ENCODE measurements around the gene SYT1. TPM values are rescaled to one million over a fixed set of nuclear protein-coding genes. Genes with fewer than 3 reads are reported as not detected.
"Not testable (repeated sequence)": the region's sequence is repeated elsewhere in the genome, so short reads cannot be mapped to it uniquely, and the experiment has no call there.

SYT1 gene
- total RNA-seq, 4 donors from 2014 or later, result 4.1 to 10.0 (median 6.7) TPM

- H3K36me3 ChIP-seq, result no peaks in the 10 kb centered on the region
- no peaks in the 10 kb centered on the region for H3K4me1 ChIP-seq
- H3K27me3 ChIP-seq, result no peaks in the 10 kb centered on the region
- DNase-seq (ENCODE audit: extremely low spot score), result no peak
- no peak overlapping the region for H3K4me3 ChIP-seq
- intact Hi-C loops (cut with DNase I), result no loop called here
- no peaks in the 10 kb centered on the region for H3K9me3 ChIP-seq
- H3K27ac ChIP-seq (replicated peaks in 1 of 4), result no peak overlapping the region
- 95% methylated on average over 1 of the region's 1 CpG for WGBS
- TF ChIP-seq CTCF (IDR thresholded peaks at IDR 0.05) (no peak), POLR2AphosphoS5 (IDR thresholded peaks at IDR 0.05) (no peak), EP300 (IDR thresholded peaks at IDR 0.05) (no peak), POLR2A (IDR thresholded peaks at IDR 0.05; ENCODE audit: low read depth) (no peak)
Observed at GRCh38 chr12:79020106-79020505, 155.5 kb downstream of the SYT1 start.

- H3K36me3 ChIP-seq, result no peaks in the 10 kb centered on the region
- no peak for DNase-seq (ENCODE audit: extremely low spot score)
- H3K4me1 ChIP-seq, result no peaks in the 10 kb centered on the region
- intact Hi-C loops (cut with DNase I), result no loop called here
- H3K27me3 ChIP-seq, result no peaks in the 10 kb centered on the region
- no peak overlapping the region for H3K4me3 ChIP-seq
- no peaks in the 10 kb centered on the region for H3K9me3 ChIP-seq
- TF ChIP-seq POLR2AphosphoS5 (IDR thresholded peaks at IDR 0.05) (no peak), POLR2A (IDR thresholded peaks at IDR 0.05; ENCODE audit: low read depth) (no peak), EP300 (IDR thresholded peaks at IDR 0.05) (no peak), CTCF (IDR thresholded peaks at IDR 0.05) (no peak)
- no peak overlapping the region for H3K27ac ChIP-seq (replicated peaks in 1 of 4)
Observed at GRCh38 chr12:79021021-79021420, 156.4 kb downstream of the SYT1 start.

GRCh38 chr12:79023261-79023660 lies 158.7 kb downstream of the SYT1 start:
- 65% methylated on average over 1 of the region's 1 CpG for WGBS
- no peaks in the 10 kb centered on the region for H3K36me3 ChIP-seq
- no peaks in the 10 kb centered on the region for H3K9me3 ChIP-seq
- H3K27ac ChIP-seq (replicated peaks in 1 of 4), result no peak overlapping the region
- H3K4me1 ChIP-seq, result no peaks in the 10 kb centered on the region
- intact Hi-C loops (cut with DNase I), result no loop called here
- H3K4me3 ChIP-seq, result no peak overlapping the region
- no peaks in the 10 kb centered on the region for H3K27me3 ChIP-seq
- no peak for TF ChIP-seq EP300 (IDR thresholded peaks at IDR 0.05)
- DNase-seq (ENCODE audit: extremely low spot score), result no peak

GRCh38 chr12:79023784-79024183 lies 159.2 kb downstream of the SYT1 start:
- H3K36me3 ChIP-seq, result no peaks in the 10 kb centered on the region
- intact Hi-C loops (cut with DNase I), result no loop called here
- H3K4me1 ChIP-seq, result no peaks in the 10 kb centered on the region
- H3K4me3 ChIP-seq, result no peak overlapping the region
- H3K27ac ChIP-seq (replicated peaks in 1 of 4), result no peak overlapping the region
- TF ChIP-seq POLR2AphosphoS5 (IDR thresholded peaks at IDR 0.05) (no peak), EP300 (IDR thresholded peaks at IDR 0.05) (no peak), CTCF (IDR thresholded peaks at IDR 0.05) (no peak), POLR2A (IDR thresholded peaks at IDR 0.05; ENCODE audit: low read depth) (no peak)
- no peaks in the 10 kb centered on the region for H3K9me3 ChIP-seq
- WGBS, result 73% methylated on average over 2 of the region's 2 CpGs
- H3K27me3 ChIP-seq, result no peaks in the 10 kb centered on the region
- no peak for DNase-seq (ENCODE audit: extremely low spot score)

GRCh38 chr12:79033788-79034187 lies 169.2 kb downstream of the SYT1 start:
- Histone ChIP-seq H3K36me3 (no peaks in the 10 kb centered on the region), H3K4me3 (no peak overlapping the region), H3K27ac (replicated peaks in 1 of 4) (no peak overlapping the region), H3K27me3 (no peaks in the 10 kb centered on the region), H3K9me3 (no peaks in the 10 kb centered on the region), H3K4me1 (no peaks in the 10 kb centered on the region)
- DNase-seq (ENCODE audit: extremely low spot score), result no peak
- intact Hi-C loops (cut with DNase I), result no loop called here
- no peak for TF ChIP-seq CTCF (IDR thresholded peaks at IDR 0.05)
- TF ChIP-seq POLR2AphosphoS5 (IDR thresholded peaks at IDR 0.05), result no peak
- TF ChIP-seq POLR2A (IDR thresholded peaks at IDR 0.05; ENCODE audit: low read depth), result no peak
- TF ChIP-seq EP300 (IDR thresholded peaks at IDR 0.05), result no peak

- H3K27ac ChIP-seq (replicated peaks in 1 of 4); H3K9me3 ChIP-seq; H3K4me1 ChIP-seq; intact Hi-C loops (cut with DNase I); H3K4me3 ChIP-seq; DNase-seq (ENCODE audit: extremely low spot score); H3K36me3 ChIP-seq; H3K27me3 ChIP-seq: not testable (repeated sequence)
- no CpG with 5 or more reads among the region's 6 CpGs for WGBS
Observed at GRCh38 chr12:79044748-79045147, 180.2 kb downstream of the SYT1 start.

- H3K27ac ChIP-seq (replicated peaks in 1 of 4); H3K4me3 ChIP-seq; H3K9me3 ChIP-seq; H3K36me3 ChIP-seq; DNase-seq (ENCODE audit: extremely low spot score); H3K27me3 ChIP-seq; intact Hi-C loops (cut with DNase I); H3K4me1 ChIP-seq: not testable (repeated sequence)
- WGBS, result 91% methylated on average over 30 of the region's 32 CpGs
Observed at GRCh38 chr12:79045149-79045703, 180.7 kb downstream of the SYT1 start.
